IMR-90 (cell line): Measurements from ENCODE around the gene CUL9.

Source experiments
- BHLHE40 ChIP-seq: fragments of 150-350 bp; IDR thresholded peaks from 2 replicates; pipeline ENCODE4 v1.6.1; 2016; ENCODE audit warnings: mild to moderate bottlenecking, low read depth, low read length
- CEBPB ChIP-seq: IDR thresholded peaks from 2 replicates; pipeline ENCODE4 v1.6.1; 2012; ENCODE audit warnings: low read depth, low read length, improper control_type of control experiment
- CHD1 ChIP-seq: IDR thresholded peaks from 2 replicates; pipeline ENCODE4 v1.6.1; 2012; ENCODE audit warnings: low read depth, low read length, improper control_type of control experiment
- CTCF ChIP-seq: conservative IDR thresholded peaks from 2 replicates; pipeline ENCODE4 v1.5.1; 2012; ENCODE audit warnings: mild to moderate bottlenecking, low read depth, low read length, improper control_type of control experiment
- ELK1 ChIP-seq: fragments of 150-350 bp; IDR thresholded peaks from 2 replicates; pipeline ENCODE4 v1.6.1; 2016; ENCODE audit warnings: low read depth, mild to moderate bottlenecking, low read length, moderate library complexity, borderline replicate concordance
- MAZ ChIP-seq: IDR thresholded peaks from 2 replicates; pipeline ENCODE4 v1.6.1; 2012; ENCODE audit warnings: low read depth, mild to moderate bottlenecking, low read length, improper control_type of control experiment, moderate library complexity, borderline replicate concordance
- MXI1 ChIP-seq: IDR thresholded peaks from 2 replicates; pipeline ENCODE4 v1.6.1; 2012; ENCODE audit warnings: low read depth, mild to moderate bottlenecking, low read length, moderate library complexity, borderline replicate concordance
- NFE2L2 ChIP-seq: fragments of 150-350 bp; IDR thresholded peaks from 2 replicates; pipeline ENCODE4 v1.6.1; 2016; ENCODE audit warnings: low read depth, mild to moderate bottlenecking, low read length
- POLR2A ChIP-seq: IDR thresholded peaks from 2 replicates; pipeline ENCODE4 v1.6.1; 2012; ENCODE audit warnings: mild to moderate bottlenecking, low read depth, low read length
- RAD21 ChIP-seq: IDR thresholded peaks from 2 replicates; pipeline ENCODE4 v1.6.1; 2012; ENCODE audit warnings: low read length, improper control_type of control experiment
- RCOR1 ChIP-seq: IDR thresholded peaks from 2 replicates; pipeline ENCODE4 v1.6.1; 2012; ENCODE audit warnings: mild to moderate bottlenecking, low read length, improper control_type of control experiment; ENCODE audit not compliant: insufficient replicate concordance
- RFX5 ChIP-seq: IDR thresholded peaks from 2 replicates; pipeline ENCODE4 v1.8.0; 2012; ENCODE audit warnings: low read depth, mild to moderate bottlenecking, low read length, moderate library complexity
- SMC3 ChIP-seq: fragments of 150-350 bp; IDR thresholded peaks from 2 replicates; pipeline ENCODE4 v1.6.1; 2016; ENCODE audit warnings: low read depth, mild to moderate bottlenecking, antibody characterized with exemption, low read length, moderate library complexity
- USF2 ChIP-seq: fragments of 150-350 bp; IDR thresholded peaks from 2 replicates; pipeline ENCODE4 v1.6.1; 2017; ENCODE audit warnings: mild to moderate bottlenecking, antibody characterized with exemption, low read length, low read depth

GRCh38 chr6:43231735-43232450 is 49.9 kb downstream of the CUL9 start:
- TF ChIP-seq USF2: no peak
- TF ChIP-seq POLR2A: no peak
- TF ChIP-seq CTCF: no peak
- no peak for TF ChIP-seq RFX5
- TF ChIP-seq ELK1: no peak
- no peak for TF ChIP-seq NFE2L2
- no peak for TF ChIP-seq SMC3
- no peak for TF ChIP-seq CHD1
- no peak for TF ChIP-seq CEBPB
- no peak for TF ChIP-seq RAD21
- TF ChIP-seq MXI1: no peak
- no peak for TF ChIP-seq RCOR1
- no peak for TF ChIP-seq BHLHE40
- no peak for TF ChIP-seq MAZ
